Osteoblast (primary cell): ENCODE data around the gene CTSC. TPM values are rescaled to one million over a fixed set of nuclear protein-coding genes. Genes with fewer than 3 reads are reported as not detected.

Experiments used
- DNase-seq: peaks from one replicate; pipeline ENCODE4 v3.0.0; 2011; ENCODE audit warnings: low spot score, mixed read lengths; ENCODE audit not compliant: insufficient read length; ENCODE audit errors: missing footprints
- H2AFZ ChIP-seq: 2 replicates; pipeline ENCODE4 v1.6.0; 2011; ENCODE audit warnings: mild to moderate bottlenecking, low read length
- H3K27ac ChIP-seq: 2 replicates; pipeline ENCODE4 v1.5.1; 2011; ENCODE audit warnings: mild to moderate bottlenecking, low read depth, low read length, moderate library complexity
- H3K27me3 ChIP-seq: 2 replicates; pipeline ENCODE4 v1.6.0; 2012; ENCODE audit warnings: mild to moderate bottlenecking, control low read depth, inconsistent platforms, low read length, moderate library complexity; ENCODE audit not compliant: insufficient read depth
- H3K36me3 ChIP-seq: 2 replicates; pipeline ENCODE4 v1.5.1; 2011; ENCODE audit warnings: mild to moderate bottlenecking, low read length, control low read depth, moderate library complexity; ENCODE audit not compliant: insufficient read depth
- H3K4me1 ChIP-seq: 2 replicates; pipeline ENCODE4 v1.5.1; 2011; ENCODE audit warnings: mild to moderate bottlenecking, low read length, control low read depth, moderate library complexity; ENCODE audit not compliant: insufficient read depth
- H3K4me2 ChIP-seq: 2 replicates; pipeline ENCODE4 v1.6.0; 2011; ENCODE audit warnings: mild to moderate bottlenecking, low read length; ENCODE audit not compliant: insufficient read depth
- H3K4me3 ChIP-seq: fragments of 200-600 bp; sonication (generic); 3 replicates; pipeline ENCODE4 v1.5.1; 2012; ENCODE audit warnings: mild to moderate bottlenecking, low read length, inconsistent platforms; ENCODE audit not compliant: insufficient read depth
- H3K79me2 ChIP-seq: 2 replicates; pipeline ENCODE4 v1.6.0; 2012; ENCODE audit warnings: mild to moderate bottlenecking, low read length, control low read depth, inconsistent platforms; ENCODE audit not compliant: insufficient read depth
- H3K9me3 ChIP-seq: 2 replicates; pipeline ENCODE4 v1.5.1; 2011; ENCODE audit warnings: low read depth, low read length, control low read depth
- H4K20me1 ChIP-seq: 2 replicates; pipeline ENCODE4 v1.6.0; 2012; ENCODE audit warnings: mild to moderate bottlenecking, low read length, control low read depth; ENCODE audit not compliant: insufficient read depth
- CTCF ChIP-seq: IDR thresholded peaks from 2 replicates; pipeline ENCODE4 v1.5.1; 2011; ENCODE audit warnings: mild to moderate bottlenecking, low read depth, low read length, moderate library complexity; ENCODE audit errors: extremely low read depth
- total RNA-seq: library from RNA; depleted of rRNA; stranded (reverse); fragments of >200 nt; gene quantifications from 2 replicates; pipeline ENCODE4 v1.2.3, GENCODE V29; 2012

The CTSC gene
- total RNA-seq, 1 donor = 23.5 TPM

DNA sequence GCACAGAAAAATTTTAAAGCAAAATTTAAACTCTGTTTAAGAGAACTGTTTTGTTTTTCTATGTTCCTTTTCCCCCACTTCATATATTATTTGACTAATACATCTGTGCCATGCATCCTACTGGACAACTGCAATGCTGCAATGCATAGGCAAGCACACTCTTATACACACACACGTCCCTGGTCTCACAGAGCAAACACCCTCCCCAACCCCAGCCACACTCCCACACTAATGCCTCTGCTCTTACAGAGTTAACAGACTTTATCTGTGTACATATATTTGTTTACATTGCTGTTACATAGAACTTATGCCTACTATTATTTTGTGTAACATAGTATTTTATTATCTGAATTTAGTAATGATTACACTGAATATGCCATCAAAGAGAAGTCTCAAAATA lies 25.5 kb upstream of the CTSC start:
- no peak for TF ChIP-seq CTCF
- no peaks in the 10 kb centered on the region for H3K9me3 ChIP-seq
- H3K36me3 ChIP-seq = no peaks in the 10 kb centered on the region
- no peak overlapping the region for H3K4me3 ChIP-seq
- no peaks in the 10 kb centered on the region for H4K20me1 ChIP-seq
- no peak overlapping the region for H3K27ac ChIP-seq
- H2AFZ ChIP-seq = no peak overlapping the region
- peaks cover 8% of the 10 kb centered on the region for H3K4me1 ChIP-seq
- H3K79me2 ChIP-seq = no peaks in the 10 kb centered on the region
- no peak for DNase-seq
- no peak overlapping the region for H3K4me2 ChIP-seq
- no peaks in the 10 kb centered on the region for H3K27me3 ChIP-seq

- no peak for TF ChIP-seq CTCF
- no peaks in the 10 kb centered on the region for H3K36me3 ChIP-seq
- H4K20me1 ChIP-seq = no peaks in the 10 kb centered on the region
- no peak overlapping the region for H3K4me3 ChIP-seq
- H3K79me2 ChIP-seq = no peaks in the 10 kb centered on the region
- H3K9me3 ChIP-seq = no peaks in the 10 kb centered on the region
- no peaks in the 10 kb centered on the region for H3K27me3 ChIP-seq
- H3K4me1 ChIP-seq = peaks cover 18% of the 10 kb centered on the region
- H3K27ac ChIP-seq = no peak overlapping the region
- no peak for DNase-seq
- no peak overlapping the region for H2AFZ ChIP-seq
- H3K4me2 ChIP-seq = no peak overlapping the region
Measured at GRCh38 chr11:88360141-88360540, 22.6 kb upstream of the CTSC start.

GRCh38 chr11:88359541-88359940 lies 22.0 kb upstream of the CTSC start:
- Histone ChIP-seq H3K4me1 (peaks cover 18% of the 10 kb centered on the region), H3K9me3 (no peaks in the 10 kb centered on the region), H4K20me1 (no peaks in the 10 kb centered on the region), H3K27ac (no peak overlapping the region), H3K4me2 (no peak overlapping the region), H3K36me3 (no peaks in the 10 kb centered on the region), H3K27me3 (no peaks in the 10 kb centered on the region), H3K4me3 (no peak overlapping the region), H3K79me2 (no peaks in the 10 kb centered on the region), H2AFZ (no peak overlapping the region)
- DNase-seq = no peak
- TF ChIP-seq CTCF = no peak

DNA sequence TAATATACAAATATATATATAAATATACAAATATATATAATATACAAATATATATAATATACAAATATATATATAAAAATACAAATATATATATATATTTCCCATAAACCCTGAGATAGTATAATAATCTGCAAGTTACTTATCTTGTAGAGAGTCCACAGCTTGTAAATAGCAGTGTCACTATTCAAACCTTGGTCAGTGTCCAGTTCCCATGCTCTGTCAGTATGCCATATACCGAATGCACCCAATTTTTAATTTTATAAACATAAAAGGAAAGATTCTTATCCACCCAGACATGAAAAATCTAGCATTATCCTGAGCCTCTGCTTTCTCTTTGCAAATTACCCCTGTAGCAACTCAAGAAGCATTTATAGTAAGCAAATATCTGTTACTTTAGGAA lies 21.6 kb upstream of the CTSC start:
- Histone ChIP-seq H3K9me3 (no peaks in the 10 kb centered on the region), H3K27me3 (no peaks in the 10 kb centered on the region), H4K20me1 (no peaks in the 10 kb centered on the region), H3K4me3 (no peak overlapping the region), H3K4me2 (no peak overlapping the region), H3K36me3 (no peaks in the 10 kb centered on the region), H2AFZ (no peak overlapping the region), H3K27ac (no peak overlapping the region), H3K4me1 (peaks cover 18% of the 10 kb centered on the region), H3K79me2 (no peaks in the 10 kb centered on the region)
- TF ChIP-seq CTCF = no peak
- no peak for DNase-seq
